Uterus (tissue), 4 donors: ENCODE measurements around the gene TTC16. TPM values are rescaled to one million over a fixed set of nuclear protein-coding genes. Genes with fewer than 3 reads are reported as not detected.

Source experiments
- DNase-seq, 2 donors: peaks; one replicate each; pipeline ENCODE4 v3.0.0-alpha.2; 2019 to 2020
- H3K27ac ChIP-seq, 2 donors: fragments of 200-600 bp; sonication (generic); 1 replicate in 1 of 2; 2 replicates in 1 of 2; pipeline ENCODE4 v1.5.1; 2016 to 2018
- H3K27me3 ChIP-seq, 2 donors: fragments of 200-600 bp; sonication (generic); one replicate each; pipeline ENCODE4 v1.5.1; 2018 to 2019; ENCODE audit warnings: control low read depth in 1 of 2
- H3K36me3 ChIP-seq, 2 donors: fragments of 200-600 bp; sonication (generic); one replicate each; pipeline ENCODE4 v1.5.1; 2019; ENCODE audit warnings: control low read depth in 1 of 2
- H3K4me1 ChIP-seq, 2 donors: fragments of 200-600 bp; sonication (generic); one replicate each; pipeline ENCODE4 v1.5.1; 2018 to 2019; ENCODE audit warnings: control low read depth in 1 of 2
- H3K4me3 ChIP-seq, 2 donors: fragments of 200-600 bp; sonication (generic); 1 replicate in 1 of 2; 2 replicates in 1 of 2; pipeline ENCODE4 v1.5.1; 2018 to 2019; ENCODE audit warnings: mild to moderate bottlenecking in 1 of 2
- H3K9me3 ChIP-seq, 2 donors: fragments of 200-600 bp; sonication (generic); one replicate each; pipeline ENCODE4 v1.5.1; 2019; ENCODE audit warnings: control low read depth in 1 of 2
- POLR2A ChIP-seq, 2 donors: fragments of 450-650 bp; IDR thresholded peaks; one replicate each; pipeline ENCODE4 v1.6.1; 2016; ENCODE audit warnings: antibody characterized with exemption in 2 of 2, mild to moderate bottlenecking in 1 of 2, moderate library complexity in 1 of 2
- intact Hi-C: fragments of 100-400 bp; cut with DNase I; formaldehyde crosslinking; loops from one replicate; pipeline ENCODE4 v1.15.1; 2023; ENCODE audit warnings: low total_unique reads
- total RNA-seq, 4 donors: library from RNA; depleted of rRNA in 3 of 4; stranded (reverse); fragments of >200 nt in 3 of 4; gene quantifications; one replicate each; pipeline versions ENCODE4 v1.1.0 to v1.2.4, GENCODE V29; 2014 to 2023
- TF ChIP-seq, protein P1 (sequence below), 4 experiments: fragments of 200-600 bp in 2 of 4; fragments of 450-650 bp in 2 of 4; sonication (generic) in 2 of 4; IDR thresholded peaks; one replicate each; pipeline ENCODE4 v1.5.1; 2016 to 2019; ENCODE audit warnings: antibody characterized with exemption in 4 of 4, mild to moderate bottlenecking in 2 of 4, moderate library complexity in 1 of 4
- donor health status: DM: yes; HTN: yes; CAD: no.

The TTC16 gene
- total RNA-seq, 4 donors from 2014 or later: 0.48 to 12.6 (median 0.67) TPM; not detected in 1

DNA sequence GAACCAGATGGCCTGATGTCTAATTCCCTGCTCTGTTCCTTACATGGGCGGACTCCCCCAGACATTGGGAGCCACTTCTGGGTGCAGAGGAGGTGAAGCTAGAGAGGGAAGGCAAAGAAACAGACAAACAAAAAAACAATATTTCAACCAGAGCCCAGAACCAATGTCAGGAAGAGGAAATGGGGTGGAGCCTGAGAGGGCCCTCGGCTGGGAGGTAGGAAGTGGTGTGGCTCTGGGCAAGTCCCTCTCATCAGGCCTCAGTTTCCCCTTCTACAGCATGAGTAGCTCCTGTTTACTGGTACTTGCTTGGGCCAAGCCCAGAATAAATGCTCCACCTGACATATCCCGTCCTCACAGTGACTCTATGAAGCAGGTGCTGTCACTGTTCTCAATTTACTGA, 51.5 kb downstream of the TTC16 start:
- peaks cover 0 to 12% of the 10 kb centered on the region in 2 donors for H3K4me1 ChIP-seq
- no peak for TF ChIP-seq POLR2A (IDR thresholded peaks at IDR 0.05)
- TF ChIP-seq, protein P1, sequence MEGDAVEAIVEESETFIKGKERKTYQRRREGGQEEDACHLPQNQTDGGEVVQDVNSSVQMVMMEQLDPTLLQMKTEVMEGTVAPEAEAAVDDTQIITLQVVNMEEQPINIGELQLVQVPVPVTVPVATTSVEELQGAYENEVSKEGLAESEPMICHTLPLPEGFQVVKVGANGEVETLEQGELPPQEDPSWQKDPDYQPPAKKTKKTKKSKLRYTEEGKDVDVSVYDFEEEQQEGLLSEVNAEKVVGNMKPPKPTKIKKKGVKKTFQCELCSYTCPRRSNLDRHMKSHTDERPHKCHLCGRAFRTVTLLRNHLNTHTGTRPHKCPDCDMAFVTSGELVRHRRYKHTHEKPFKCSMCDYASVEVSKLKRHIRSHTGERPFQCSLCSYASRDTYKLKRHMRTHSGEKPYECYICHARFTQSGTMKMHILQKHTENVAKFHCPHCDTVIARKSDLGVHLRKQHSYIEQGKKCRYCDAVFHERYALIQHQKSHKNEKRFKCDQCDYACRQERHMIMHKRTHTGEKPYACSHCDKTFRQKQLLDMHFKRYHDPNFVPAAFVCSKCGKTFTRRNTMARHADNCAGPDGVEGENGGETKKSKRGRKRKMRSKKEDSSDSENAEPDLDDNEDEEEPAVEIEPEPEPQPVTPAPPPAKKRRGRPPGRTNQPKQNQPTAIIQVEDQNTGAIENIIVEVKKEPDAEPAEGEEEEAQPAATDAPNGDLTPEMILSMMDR (IDR thresholded peaks at IDR 0.05): no peak
- intact Hi-C loops: no loop called here
- H3K27me3 ChIP-seq: no peaks in the 10 kb centered on the region
- H3K9me3 ChIP-seq: no peaks in the 10 kb centered on the region
- H3K27ac ChIP-seq: peak overlapping the region; percentile 63 to 68
- DNase-seq: no peak
- H3K36me3 ChIP-seq: no peaks in the 10 kb centered on the region
- H3K4me3 ChIP-seq: no peak overlapping the region

DNA sequence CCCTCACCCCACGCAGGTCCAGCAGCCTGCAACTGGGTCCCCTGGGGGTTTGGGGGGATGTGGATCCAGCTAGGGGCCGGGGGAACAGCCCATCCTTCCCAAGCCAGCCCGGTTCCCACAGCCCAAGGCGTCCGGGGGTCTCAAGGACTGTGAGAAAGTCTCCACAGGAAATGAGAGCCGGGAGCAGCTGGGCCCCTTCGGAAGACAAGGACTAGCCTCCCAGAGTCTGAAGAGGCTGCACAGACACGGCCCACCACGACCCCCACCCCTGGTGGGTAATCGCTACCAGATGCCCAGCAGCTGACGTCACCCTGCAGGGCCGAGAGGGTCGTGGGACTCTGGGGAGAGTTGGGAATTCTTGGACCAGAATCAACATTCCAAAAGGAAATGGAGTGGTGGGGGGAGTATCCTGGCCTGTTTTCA, 52.0 kb downstream of the TTC16 start:
- Histone ChIP-seq H3K4me1 (peaks cover 0 to 12% of the 10 kb centered on the region in 2 donors), H3K4me3 (no peak overlapping the region), H3K27ac (peak overlapping the region; percentile 63 to 68), H3K27me3 (no peaks in the 10 kb centered on the region), H3K36me3 (no peaks in the 10 kb centered on the region), H3K9me3 (no peaks in the 10 kb centered on the region)
- no peak for DNase-seq
- intact Hi-C loops: no loop called here
- TF ChIP-seq, protein P1 (IDR thresholded peaks at IDR 0.05): no peak
- no peak for TF ChIP-seq POLR2A (IDR thresholded peaks at IDR 0.05)

DNA sequence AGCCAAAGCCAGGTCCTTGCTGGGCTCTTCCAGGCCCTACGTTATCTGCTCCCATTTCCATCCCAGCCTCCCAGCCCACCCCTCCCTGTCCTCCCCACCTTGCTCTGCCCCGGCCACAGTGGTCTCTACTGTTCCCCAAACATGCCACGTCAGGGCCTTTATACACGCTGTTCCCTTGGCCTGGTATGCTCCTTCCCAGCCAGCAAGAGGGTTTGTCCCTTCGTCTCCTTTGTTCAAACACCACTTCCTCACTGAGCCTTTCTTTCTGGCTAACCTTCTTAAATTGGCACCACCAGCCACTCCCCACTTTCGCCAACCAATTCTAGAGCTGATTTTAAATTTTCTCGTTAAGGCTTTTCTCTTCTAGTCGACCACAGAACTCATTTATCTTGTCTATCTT, 52.8 kb downstream of the TTC16 start:
- no peak for DNase-seq
- intact Hi-C loops: no loop called here
- no peak for TF ChIP-seq POLR2A (IDR thresholded peaks at IDR 0.05)
- no peak overlapping the region for H3K4me3 ChIP-seq
- peaks cover 0 to 12% of the 10 kb centered on the region in 2 donors for H3K4me1 ChIP-seq
- no peaks in the 10 kb centered on the region for H3K27me3 ChIP-seq
- H3K36me3 ChIP-seq: no peaks in the 10 kb centered on the region
- peak overlapping the region; percentile 63 to 68 for H3K27ac ChIP-seq
- H3K9me3 ChIP-seq: no peaks in the 10 kb centered on the region

DNA sequence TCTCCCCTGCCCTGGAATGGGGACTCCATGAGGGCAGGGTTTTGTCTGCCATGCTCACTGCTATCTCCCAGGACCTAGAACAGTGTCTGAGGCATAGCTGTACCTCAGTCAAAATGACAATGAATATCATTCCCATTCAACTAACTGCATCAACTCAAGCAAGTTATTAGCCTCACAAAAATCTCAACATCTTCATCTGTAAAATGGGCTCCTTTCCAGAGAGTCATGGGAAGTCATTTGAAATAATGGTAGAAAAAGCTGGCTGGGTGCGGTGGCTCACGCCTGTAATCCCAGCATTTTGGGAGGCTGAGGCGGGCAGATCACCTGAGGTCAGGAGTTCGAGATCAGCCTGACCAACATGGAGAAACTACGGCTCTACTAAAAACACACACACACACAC, 53.2 kb downstream of the TTC16 start:
- Histone ChIP-seq H3K36me3 (no peaks in the 10 kb centered on the region), H3K4me3 (no peak overlapping the region), H3K4me1 (peaks cover 0 to 12% of the 10 kb centered on the region in 2 donors), H3K27ac (peak overlapping the region; percentile 63 to 68), H3K9me3 (no peaks in the 10 kb centered on the region), H3K27me3 (no peaks in the 10 kb centered on the region)
- DNase-seq: no peak
- no peak for TF ChIP-seq POLR2A (IDR thresholded peaks at IDR 0.05)
- TF ChIP-seq, protein P1 (IDR thresholded peaks at IDR 0.05): no peak
- intact Hi-C loops: no loop called here

DNA sequence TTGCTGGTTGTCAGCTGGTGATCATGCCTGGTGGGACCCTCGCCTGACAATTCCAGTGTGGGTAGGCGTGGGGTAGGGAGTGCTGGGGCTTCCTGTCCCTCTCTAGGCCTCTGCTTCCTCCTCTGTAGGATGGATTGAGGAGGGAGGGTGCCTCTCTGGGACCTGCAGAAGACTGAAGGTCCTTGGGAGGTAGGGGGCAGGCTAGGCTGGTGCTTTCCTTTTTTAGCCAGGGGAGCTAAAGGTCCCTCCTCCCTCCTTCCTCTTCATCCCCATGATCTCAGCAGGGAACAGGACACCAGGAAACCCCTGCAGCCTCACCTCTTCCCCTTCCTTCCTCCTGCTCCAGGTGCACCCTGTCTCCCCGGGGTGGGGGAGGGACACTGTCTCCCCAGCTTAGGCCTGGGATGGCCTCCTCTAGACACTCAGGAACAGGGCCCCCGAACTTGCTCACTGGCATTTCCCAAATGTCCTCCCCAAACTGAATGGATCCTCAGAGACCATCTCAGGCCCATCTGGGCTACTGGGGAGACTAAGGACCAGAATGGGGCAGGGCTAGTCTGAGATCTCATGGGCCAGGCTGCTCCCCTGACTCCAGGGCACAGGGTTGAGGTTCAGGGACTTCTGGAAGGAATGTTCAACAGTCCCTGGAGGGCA, 54.2 kb downstream of the TTC16 start:
- DNase-seq: no peak
- intact Hi-C loops: no loop called here
- Histone ChIP-seq H3K4me1 (peaks cover 0 to 12% of the 10 kb centered on the region in 2 donors), H3K27me3 (no peaks in the 10 kb centered on the region), H3K36me3 (no peaks in the 10 kb centered on the region), H3K27ac (peak overlapping the region; percentile 63 to 68), H3K9me3 (no peaks in the 10 kb centered on the region), H3K4me3 (peak overlapping the region in 1 of 2 donors; percentile 46)
- TF ChIP-seq, protein P1 (IDR thresholded peaks at IDR 0.05): no peak
- TF ChIP-seq POLR2A (IDR thresholded peaks at IDR 0.05): no peak
